ENCODE measurements around the gene BCL7A. TPM values are rescaled to one million over a fixed set of nuclear protein-coding genes. Genes with fewer than 3 reads are reported as not detected.

Gene BCL7A
- total and polyA plus RNA-seq, 9 of the 15 experiments (the other 6 are each of a cell fraction or from before 2014, with no cell fraction given): 0.25 to 21.9 (median 14.9) TPM

- peak; percentile 74; the same call in 1 of the 2 replicates for TF ChIP-seq MGA (IDR thresholded peaks at IDR 0.05)
- TF ChIP-seq CBFA2T3 (IDR thresholded peaks at IDR 0.05): no peak
- TF ChIP-seq GATA2 (CRISPR knock-in tag; IDR thresholded peaks at IDR 0.05): no peak
- 0 out of 2 replicates have a peak, but pooled peaks have one; percentile 26 for TF ChIP-seq USF1 (CRISPR knock-in tag; IDR thresholded peaks at IDR 0.05)
These were observed 57.4 kb downstream of the BCL7A start (continued) for GRCh38 chr12:122079033-122079531.
